Measurements from ENCODE around the gene TIPIN. TPM values are rescaled to one million over a fixed set of nuclear protein-coding genes. Genes with fewer than 3 reads are reported as not detected.
A peak's percentile ranks its signal among the peaks of the same experiment; 100 is the strongest.

The TIPIN gene
- total RNA-seq, 1 donor from 2014 or later = 17.7 TPM

DNA sequence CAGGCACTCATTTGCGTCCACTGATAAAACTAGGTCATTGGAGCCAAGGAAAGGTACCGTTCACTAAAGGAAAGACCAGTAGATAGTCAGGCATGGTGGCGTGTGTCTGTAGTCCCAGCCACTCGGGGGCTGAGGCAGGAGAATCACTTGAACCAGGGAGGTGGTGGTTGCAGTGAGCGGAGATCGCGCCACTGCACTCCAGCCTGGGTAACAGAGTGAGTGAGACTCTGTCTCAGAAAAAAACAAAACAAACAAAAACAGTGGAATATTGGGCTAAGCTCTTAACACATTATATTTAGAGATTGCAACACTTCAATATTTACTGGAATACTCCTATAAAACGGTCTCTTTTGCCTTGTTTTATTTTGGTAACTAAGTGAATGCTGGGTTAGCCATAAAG lies 47.6 kb upstream of the TIPIN start:
- TF ChIP-seq, protein P1, sequence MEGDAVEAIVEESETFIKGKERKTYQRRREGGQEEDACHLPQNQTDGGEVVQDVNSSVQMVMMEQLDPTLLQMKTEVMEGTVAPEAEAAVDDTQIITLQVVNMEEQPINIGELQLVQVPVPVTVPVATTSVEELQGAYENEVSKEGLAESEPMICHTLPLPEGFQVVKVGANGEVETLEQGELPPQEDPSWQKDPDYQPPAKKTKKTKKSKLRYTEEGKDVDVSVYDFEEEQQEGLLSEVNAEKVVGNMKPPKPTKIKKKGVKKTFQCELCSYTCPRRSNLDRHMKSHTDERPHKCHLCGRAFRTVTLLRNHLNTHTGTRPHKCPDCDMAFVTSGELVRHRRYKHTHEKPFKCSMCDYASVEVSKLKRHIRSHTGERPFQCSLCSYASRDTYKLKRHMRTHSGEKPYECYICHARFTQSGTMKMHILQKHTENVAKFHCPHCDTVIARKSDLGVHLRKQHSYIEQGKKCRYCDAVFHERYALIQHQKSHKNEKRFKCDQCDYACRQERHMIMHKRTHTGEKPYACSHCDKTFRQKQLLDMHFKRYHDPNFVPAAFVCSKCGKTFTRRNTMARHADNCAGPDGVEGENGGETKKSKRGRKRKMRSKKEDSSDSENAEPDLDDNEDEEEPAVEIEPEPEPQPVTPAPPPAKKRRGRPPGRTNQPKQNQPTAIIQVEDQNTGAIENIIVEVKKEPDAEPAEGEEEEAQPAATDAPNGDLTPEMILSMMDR (IDR thresholded peaks at IDR 0.05; ENCODE audit: unreplicated experiment) = no peak
- Mint-ChIP-seq H3K36me3 (ENCODE audit: low read depth, unreplicated experiment) (peaks cover 18% of the 10 kb centered on the region), H3K27ac (ENCODE audit: unreplicated experiment) (peak overlapping the region; percentile 94), H3K4me1 (ENCODE audit: unreplicated experiment) (peaks cover 82% of the 10 kb centered on the region), H3K4me3 (ENCODE audit: unreplicated experiment) (no peak overlapping the region), H3K27me3 (ENCODE audit: unreplicated experiment) (no peaks in the 10 kb centered on the region), H3K9me3 (ENCODE audit: unreplicated experiment) (no peaks in the 10 kb centered on the region)
- DNase-seq (ENCODE audit: low spot score) = no peak

DNA sequence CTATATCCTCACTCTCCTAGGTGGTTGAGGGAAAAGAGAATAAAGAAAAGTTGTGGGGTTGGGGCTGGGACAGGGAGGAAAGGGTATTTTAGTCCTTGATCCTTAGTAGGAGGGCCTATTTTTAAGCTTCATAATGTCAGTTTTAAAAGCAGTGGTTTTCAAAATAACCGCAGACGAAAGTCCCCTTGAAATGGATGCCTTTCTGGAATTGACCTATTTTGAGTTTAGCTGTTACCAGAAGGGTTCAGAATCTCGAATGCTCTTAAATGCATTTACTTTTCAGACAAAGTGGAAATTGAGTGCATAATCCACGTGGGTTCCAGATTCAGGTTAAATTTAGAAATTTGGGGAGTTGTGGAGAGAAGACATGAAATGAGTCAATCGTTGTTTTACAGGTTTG lies 46.8 kb upstream of the TIPIN start:
- Mint-ChIP-seq H3K4me3 (ENCODE audit: unreplicated experiment) (no peak overlapping the region), H3K4me1 (ENCODE audit: unreplicated experiment) (peaks cover 74% of the 10 kb centered on the region), H3K27me3 (ENCODE audit: unreplicated experiment) (no peaks in the 10 kb centered on the region), H3K9me3 (ENCODE audit: unreplicated experiment) (no peaks in the 10 kb centered on the region), H3K27ac (ENCODE audit: unreplicated experiment) (peak overlapping the region; percentile 94), H3K36me3 (ENCODE audit: low read depth, unreplicated experiment) (peaks cover 13% of the 10 kb centered on the region)
- TF ChIP-seq, protein P1 (IDR thresholded peaks at IDR 0.05; ENCODE audit: unreplicated experiment) = no peak
- DNase-seq (ENCODE audit: low spot score) = no peak

DNA sequence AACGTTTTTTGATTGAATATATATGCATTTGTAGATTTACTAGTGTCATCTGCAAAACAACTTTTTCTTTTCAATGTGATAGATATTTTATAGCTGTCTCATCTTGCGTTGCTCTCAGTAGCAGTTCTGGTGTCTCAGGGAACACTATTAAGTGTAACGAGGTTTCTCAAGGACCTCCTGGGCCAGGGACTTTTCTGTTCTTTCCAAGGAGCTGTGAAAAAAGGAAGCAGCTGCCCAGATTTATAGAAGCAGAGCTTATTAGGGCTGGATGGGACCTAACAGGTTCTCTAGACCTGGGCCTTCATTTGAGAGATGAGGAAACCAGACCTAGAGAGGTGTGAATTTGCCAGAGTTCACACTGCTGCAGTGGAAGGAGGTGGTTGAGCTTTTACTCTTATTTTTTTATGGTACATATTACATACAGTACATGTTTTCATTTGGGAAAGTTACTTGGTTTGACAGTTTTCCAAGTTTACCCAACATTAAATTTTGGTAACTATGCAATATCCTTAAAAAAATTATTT lies 46.3 kb upstream of the TIPIN start:
- TF ChIP-seq, protein P1 (IDR thresholded peaks at IDR 0.05; ENCODE audit: unreplicated experiment) = no peak
- Mint-ChIP-seq H3K4me1 (ENCODE audit: unreplicated experiment) (peaks cover 72% of the 10 kb centered on the region), H3K4me3 (ENCODE audit: unreplicated experiment) (peak overlapping the region; percentile 24), H3K27me3 (ENCODE audit: unreplicated experiment) (no peaks in the 10 kb centered on the region), H3K27ac (ENCODE audit: unreplicated experiment) (peak overlapping the region; percentile 94), H3K36me3 (ENCODE audit: low read depth, unreplicated experiment) (peaks cover 13% of the 10 kb centered on the region), H3K9me3 (ENCODE audit: unreplicated experiment) (no peaks in the 10 kb centered on the region)
- DNase-seq (ENCODE audit: low spot score) = no peak

DNA sequence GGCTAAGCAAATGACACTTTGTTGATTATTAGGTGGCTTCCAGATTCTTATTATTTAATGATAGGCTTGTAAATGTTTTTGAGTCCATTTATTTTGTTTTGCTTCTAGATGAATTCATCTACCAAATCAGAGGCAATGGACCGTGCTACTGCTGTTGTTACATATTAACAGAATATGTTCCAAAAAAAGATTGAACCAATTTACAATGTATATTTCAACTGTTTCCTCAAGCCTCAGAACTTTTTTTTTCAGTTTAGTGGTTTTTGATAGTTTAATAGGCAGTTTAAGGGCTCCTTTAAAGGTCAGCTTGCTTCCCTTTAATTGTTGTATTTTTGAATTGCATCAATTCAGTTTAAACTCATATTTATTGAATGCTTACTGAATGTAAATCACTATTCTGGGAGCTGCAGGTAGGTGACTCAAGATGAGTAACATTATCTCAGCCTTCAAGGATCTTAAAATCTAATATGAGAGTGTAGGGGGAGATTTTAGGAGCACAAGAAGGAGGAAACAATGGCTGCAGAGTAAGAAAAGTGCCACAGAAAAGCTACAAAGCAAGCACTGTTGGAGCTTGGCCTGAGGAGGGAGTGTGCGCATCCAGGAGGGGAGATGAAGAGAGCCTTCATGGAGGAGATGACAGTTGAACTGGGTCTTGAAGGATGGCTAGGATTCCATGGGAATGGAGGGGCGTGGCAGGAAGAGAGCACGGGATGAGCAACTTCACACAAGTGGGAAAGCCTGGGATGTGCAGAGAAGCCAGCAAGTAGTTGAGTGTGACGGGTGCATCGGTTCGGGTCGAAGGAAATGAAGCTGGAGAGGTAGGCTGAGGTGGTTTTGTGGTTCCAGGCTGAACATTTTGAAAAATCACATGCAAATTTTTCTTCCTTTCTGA lies 44.9 kb upstream of the TIPIN start:
- peak overlapping the region; percentile 33 for H3K4me3 Mint-ChIP-seq (ENCODE audit: unreplicated experiment)
- peaks cover 18% of the 10 kb centered on the region for H3K36me3 Mint-ChIP-seq (ENCODE audit: low read depth, unreplicated experiment)
- H3K9me3 Mint-ChIP-seq (ENCODE audit: unreplicated experiment) = no peaks in the 10 kb centered on the region
- TF ChIP-seq, protein P1 (IDR thresholded peaks at IDR 0.05; ENCODE audit: unreplicated experiment) = no peak
- H3K27ac Mint-ChIP-seq (ENCODE audit: unreplicated experiment) = peak overlapping the region; percentile 39
- H3K27me3 Mint-ChIP-seq (ENCODE audit: unreplicated experiment) = peaks cover 2% of the 10 kb centered on the region
- no peak for DNase-seq (ENCODE audit: low spot score)
- H3K4me1 Mint-ChIP-seq (ENCODE audit: unreplicated experiment) = peaks cover 66% of the 10 kb centered on the region

DNA sequence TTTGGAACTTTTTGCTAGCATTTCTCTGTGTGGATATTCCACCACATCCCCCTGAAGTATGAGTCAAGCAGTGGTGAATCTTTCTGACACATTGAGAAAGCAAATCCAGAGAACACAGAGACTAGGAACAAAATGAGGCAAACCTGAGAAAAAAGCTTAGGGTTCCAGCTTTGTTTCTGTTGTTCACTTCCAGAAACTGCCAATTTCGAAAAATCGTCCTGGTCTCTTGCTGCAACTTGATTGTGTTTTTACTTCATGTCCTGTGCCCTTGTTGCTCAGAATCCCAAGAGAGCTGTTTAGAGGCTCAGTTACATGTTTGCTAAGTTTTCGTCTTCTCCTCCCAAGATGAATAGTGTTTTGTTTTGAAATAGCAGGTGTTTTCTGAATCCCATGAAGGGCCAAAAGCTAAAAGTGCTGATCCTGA lies 43.9 kb upstream of the TIPIN start:
- TF ChIP-seq, protein P1 (IDR thresholded peaks at IDR 0.05; ENCODE audit: unreplicated experiment) = no peak
- no peak for DNase-seq (ENCODE audit: low spot score)
- Mint-ChIP-seq H3K4me1 (ENCODE audit: unreplicated experiment) (peaks cover 57% of the 10 kb centered on the region), H3K9me3 (ENCODE audit: unreplicated experiment) (no peaks in the 10 kb centered on the region), H3K27me3 (ENCODE audit: unreplicated experiment) (peaks cover 2% of the 10 kb centered on the region), H3K27ac (ENCODE audit: unreplicated experiment) (peak overlapping the region; percentile 26), H3K36me3 (ENCODE audit: low read depth, unreplicated experiment) (peaks cover 18% of the 10 kb centered on the region), H3K4me3 (ENCODE audit: unreplicated experiment) (no peak overlapping the region)

Data from endothelial cell (in vitro differentiated cells).